HepG2 (cell line): ENCODE measurements around the gene EGR1. TPM values are rescaled to one million over a fixed set of nuclear protein-coding genes. Genes with fewer than 3 reads are reported as not detected.

Source experiments
- AGO1 ChIP-seq: fragments of 200-400 bp; formaldehyde crosslinking; IDR thresholded peaks from 2 replicates; pipeline ENCODE4 v1.6.1; 2017; ENCODE audit warnings: mild to moderate bottlenecking, low read depth, low read length, moderate library complexity; ENCODE audit not compliant: poor library complexity, severe bottlenecking
- ATF5 ChIP-seq: sonication (generic); formaldehyde crosslinking; IDR thresholded peaks from 2 replicates; pipeline ENCODE4 v1.4.0; 2020; ENCODE audit warnings: mild to moderate bottlenecking, low read depth, missing genetic modification reagents
- E2F2 ChIP-seq: sonication (generic); formaldehyde crosslinking; IDR thresholded peaks from 2 replicates; pipeline ENCODE4 v1.4.0; 2020; ENCODE audit warnings: missing genetic modification reagents, borderline replicate concordance
- FOXK2 ChIP-seq: fragments of 450-650 bp; IDR thresholded peaks from 2 replicates; pipeline ENCODE4 v1.6.1; 2016
- KAT7 ChIP-seq: IDR thresholded peaks from 2 replicates; pipeline ENCODE4 v1.6.1; 2018; ENCODE audit warnings: borderline replicate concordance, missing compliant biosample characterization
- MXI1 ChIP-seq: IDR thresholded peaks from 3 replicates; pipeline ENCODE4 v1.6.1; 2012; ENCODE audit warnings: low read depth, low read length, inconsistent platforms, borderline replicate concordance
- RAD21 ChIP-seq: fragments of 450-650 bp; formaldehyde crosslinking; IDR thresholded peaks from 2 replicates; pipeline ENCODE4 v1.5.0; 2020; ENCODE audit warnings: mild to moderate bottlenecking
- RFX5 ChIP-seq: IDR thresholded peaks from 2 replicates; pipeline ENCODE4 v1.6.1; 2011; ENCODE audit warnings: low read depth, low read length, improper control_type of control experiment
- TCF12 ChIP-seq, 2 experiments: fragments of 450-650 bp in 1 of 2; sonication (generic) in 1 of 2; formaldehyde crosslinking in 1 of 2; IDR thresholded peaks; 2 replicates each; pipeline versions ENCODE4 v1.6.1 to v1.8.0; 2017 to 2022; ENCODE audit warnings: antibody characterized with exemption in 1 of 2, mild to moderate bottlenecking in 1 of 2, missing genetic modification reagents in 1 of 2, moderate library complexity in 1 of 2
- TRIM22 ChIP-seq: fragments of 450-650 bp; IDR thresholded peaks from 2 replicates; pipeline ENCODE4 v1.6.1; 2017
- ZFP36 ChIP-seq: fragments of 150-350 bp; IDR thresholded peaks from 2 replicates; pipeline ENCODE4 v1.6.1; 2018; ENCODE audit warnings: borderline replicate concordance, low read length, low read depth; ENCODE audit not compliant: partially characterized antibody
- ZFP36L1 ChIP-seq: sonication (generic); formaldehyde crosslinking; IDR thresholded peaks from 2 replicates; pipeline ENCODE4 v1.8.0; 2022; ENCODE audit warnings: mild to moderate bottlenecking, missing genetic modification reagents, moderate library complexity
- ZNF10 ChIP-seq: sonication (generic); formaldehyde crosslinking; IDR thresholded peaks from 2 replicates; pipeline ENCODE4 v1.4.0; 2020; ENCODE audit warnings: mild to moderate bottlenecking, low read depth, missing genetic modification reagents, borderline replicate concordance
- ZNF441 ChIP-seq: sonication (generic); formaldehyde crosslinking; IDR thresholded peaks from 2 replicates; pipeline ENCODE4 v1.7.0; 2021; ENCODE audit warnings: missing genetic modification reagents, borderline replicate concordance
- ZNF569 ChIP-seq: sonication (generic); formaldehyde crosslinking; IDR thresholded peaks from 2 replicates; pipeline ENCODE4 v1.5.0; 2020; ENCODE audit warnings: mild to moderate bottlenecking, missing genetic modification reagents, moderate library complexity, borderline replicate concordance
- ZNF607 ChIP-seq: sonication (generic); formaldehyde crosslinking; IDR thresholded peaks from 2 replicates; pipeline ENCODE4 v1.5.1; 2020; ENCODE audit warnings: missing genetic modification reagents, mild to moderate bottlenecking, borderline replicate concordance
- ZNF7 ChIP-seq: IDR thresholded peaks from 2 replicates; pipeline ENCODE4 v1.6.1; 2016; ENCODE audit warnings: missing biosample characterization, missing genetic modification reagents
- polyA plus RNA-seq, 8 experiments: library from polyadenylated mRNA; depleted of rRNA in 3 of 8; stranded (reverse) in 7 of 8; unstranded in 1 of 8; fragments of >200 nt; fragmentation: Illumina TruSeq in 4 of 8; extraction: Trizol in 4 of 8; gene quantifications; 2 replicates each; pipeline versions ENCODE4 v1.2.1 to v1.2.3, GENCODE V29; 2011 to 2016; ENCODE audit warnings: low read depth in 4 of 8, missing spikeins in 1 of 8, mixed read lengths in 1 of 8; ENCODE audit not compliant: insufficient read depth in 1 of 8
- total RNA-seq, 5 experiments: library from RNA; depleted of rRNA; stranded (reverse); fragments of >200 nt; fragmentation: Illumina TruSeq; extraction: Trizol; gene quantifications; 2 replicates each; pipeline ENCODE4 v1.2.3, GENCODE V29; 2016; ENCODE audit warnings: low read depth in 1 of 5
- TF ChIP-seq, protein P1 (sequence below): sonication (generic); formaldehyde crosslinking; IDR thresholded peaks from 2 replicates; pipeline ENCODE4 v1.5.0; 2020; ENCODE audit warnings: mild to moderate bottlenecking, missing genetic modification reagents
- TF ChIP-seq, protein P2 (sequence below): sonication (generic); formaldehyde crosslinking; IDR thresholded peaks from 2 replicates; pipeline ENCODE4 v1.4.0; 2020; ENCODE audit warnings: missing genetic modification reagents
- TF ChIP-seq, protein P3 (sequence below): sonication (generic); formaldehyde crosslinking; IDR thresholded peaks from 2 replicates; pipeline ENCODE4 v1.4.0; 2020; ENCODE audit warnings: missing genetic modification reagents, mild to moderate bottlenecking, borderline replicate concordance

The EGR1 gene
- total and polyA plus RNA-seq, 2 of the 13 experiments (the other 11 are each of a cell fraction or from before 2014, with no cell fraction given): 4.1 to 4.5 TPM

DNA sequence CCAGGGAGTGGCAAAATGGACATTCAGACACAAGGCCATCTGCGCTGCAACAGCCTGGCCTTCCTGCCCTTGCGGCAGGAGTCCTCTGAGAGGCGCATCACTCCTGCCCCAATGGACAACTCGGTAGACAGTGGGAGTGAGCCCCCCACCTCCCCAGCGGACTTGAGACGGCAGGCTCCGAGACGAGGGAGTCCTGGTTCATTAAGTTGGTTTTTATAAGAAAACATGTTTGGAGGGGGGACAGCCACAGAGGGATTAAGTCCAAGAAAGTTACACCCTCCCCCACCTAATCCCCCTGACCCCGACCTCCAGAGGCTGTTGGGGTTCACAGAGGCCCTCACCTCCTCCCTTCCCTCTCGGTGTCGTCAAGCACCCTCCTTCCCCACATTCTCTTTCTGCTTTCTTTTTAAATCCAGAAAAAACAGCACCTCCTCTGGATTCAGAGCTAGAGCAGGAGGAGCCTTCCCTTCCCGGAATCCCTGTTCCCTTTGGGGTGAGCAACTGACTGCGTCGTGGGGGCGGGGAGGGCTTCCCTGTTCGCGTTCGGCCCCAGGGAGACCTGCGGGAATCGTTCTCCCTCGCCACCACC lies 1.8 kb upstream of the EGR1 start (continued):
- no peak for TF ChIP-seq E2F2 (CRISPR knock-in tag)
- TF ChIP-seq ZNF441 (CRISPR knock-in tag): no peak
- no peak for TF ChIP-seq AGO1
- TF ChIP-seq RFX5: no peak
- TF ChIP-seq FOXK2: no peak
- TF ChIP-seq ZNF10 (CRISPR knock-in tag): no peak
- TF ChIP-seq, protein P1, sequence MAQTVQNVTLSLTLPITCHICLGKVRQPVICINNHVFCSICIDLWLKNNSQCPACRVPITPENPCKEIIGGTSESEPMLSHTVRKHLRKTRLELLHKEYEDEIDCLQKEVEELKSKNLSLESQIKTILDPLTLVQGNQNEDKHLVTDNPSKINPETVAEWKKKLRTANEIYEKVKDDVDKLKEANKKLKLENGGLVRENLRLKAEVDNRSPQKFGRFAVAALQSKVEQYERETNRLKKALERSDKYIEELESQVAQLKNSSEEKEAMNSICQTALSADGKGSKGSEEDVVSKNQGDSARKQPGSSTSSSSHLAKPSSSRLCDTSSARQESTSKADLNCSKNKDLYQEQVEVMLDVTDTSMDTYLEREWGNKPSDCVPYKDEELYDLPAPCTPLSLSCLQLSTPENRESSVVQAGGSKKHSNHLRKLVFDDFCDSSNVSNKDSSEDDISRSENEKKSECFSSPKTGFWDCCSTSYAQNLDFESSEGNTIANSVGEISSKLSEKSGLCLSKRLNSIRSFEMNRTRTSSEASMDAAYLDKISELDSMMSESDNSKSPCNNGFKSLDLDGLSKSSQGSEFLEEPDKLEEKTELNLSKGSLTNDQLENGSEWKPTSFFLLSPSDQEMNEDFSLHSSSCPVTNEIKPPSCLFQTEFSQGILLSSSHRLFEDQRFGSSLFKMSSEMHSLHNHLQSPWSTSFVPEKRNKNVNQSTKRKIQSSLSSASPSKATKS: no peak
- TF ChIP-seq, protein P2, sequence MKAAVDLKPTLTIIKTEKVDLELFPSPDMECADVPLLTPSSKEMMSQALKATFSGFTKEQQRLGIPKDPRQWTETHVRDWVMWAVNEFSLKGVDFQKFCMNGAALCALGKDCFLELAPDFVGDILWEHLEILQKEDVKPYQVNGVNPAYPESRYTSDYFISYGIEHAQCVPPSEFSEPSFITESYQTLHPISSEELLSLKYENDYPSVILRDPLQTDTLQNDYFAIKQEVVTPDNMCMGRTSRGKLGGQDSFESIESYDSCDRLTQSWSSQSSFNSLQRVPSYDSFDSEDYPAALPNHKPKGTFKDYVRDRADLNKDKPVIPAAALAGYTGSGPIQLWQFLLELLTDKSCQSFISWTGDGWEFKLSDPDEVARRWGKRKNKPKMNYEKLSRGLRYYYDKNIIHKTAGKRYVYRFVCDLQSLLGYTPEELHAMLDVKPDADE (CRISPR knock-in tag): no peak
- TF ChIP-seq ATF5 (CRISPR knock-in tag): no peak
- no peak for TF ChIP-seq KAT7 (CRISPR knock-in tag)
- no peak for TF ChIP-seq TCF12 (IDR thresholded peaks at IDR 0.05)
- no peak for TF ChIP-seq TCF12 (CRISPR knock-in tag; IDR thresholded peaks at IDR 0.05)
- TF ChIP-seq, protein P3, sequence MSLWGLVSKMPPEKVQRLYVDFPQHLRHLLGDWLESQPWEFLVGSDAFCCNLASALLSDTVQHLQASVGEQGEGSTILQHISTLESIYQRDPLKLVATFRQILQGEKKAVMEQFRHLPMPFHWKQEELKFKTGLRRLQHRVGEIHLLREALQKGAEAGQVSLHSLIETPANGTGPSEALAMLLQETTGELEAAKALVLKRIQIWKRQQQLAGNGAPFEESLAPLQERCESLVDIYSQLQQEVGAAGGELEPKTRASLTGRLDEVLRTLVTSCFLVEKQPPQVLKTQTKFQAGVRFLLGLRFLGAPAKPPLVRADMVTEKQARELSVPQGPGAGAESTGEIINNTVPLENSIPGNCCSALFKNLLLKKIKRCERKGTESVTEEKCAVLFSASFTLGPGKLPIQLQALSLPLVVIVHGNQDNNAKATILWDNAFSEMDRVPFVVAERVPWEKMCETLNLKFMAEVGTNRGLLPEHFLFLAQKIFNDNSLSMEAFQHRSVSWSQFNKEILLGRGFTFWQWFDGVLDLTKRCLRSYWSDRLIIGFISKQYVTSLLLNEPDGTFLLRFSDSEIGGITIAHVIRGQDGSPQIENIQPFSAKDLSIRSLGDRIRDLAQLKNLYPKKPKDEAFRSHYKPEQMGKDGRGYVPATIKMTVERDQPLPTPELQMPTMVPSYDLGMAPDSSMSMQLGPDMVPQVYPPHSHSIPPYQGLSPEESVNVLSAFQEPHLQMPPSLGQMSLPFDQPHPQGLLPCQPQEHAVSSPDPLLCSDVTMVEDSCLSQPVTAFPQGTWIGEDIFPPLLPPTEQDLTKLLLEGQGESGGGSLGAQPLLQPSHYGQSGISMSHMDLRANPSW (CRISPR knock-in tag): no peak
- no peak for TF ChIP-seq TRIM22
- TF ChIP-seq ZNF7 (CRISPR knock-in tag): no peak
- no peak for TF ChIP-seq ZNF607
- peak; percentile 36; the same call in 1 of the 2 replicates for TF ChIP-seq RAD21
- TF ChIP-seq MXI1: peak; percentile 24; the same call in 1 of the 3 replicates
- TF ChIP-seq ZFP36L1 (CRISPR knock-in tag): no peak
- TF ChIP-seq ZNF569 (CRISPR knock-in tag): no peak
- TF ChIP-seq ZFP36: no peak
